Brain microvascular endothelial cell (primary cell): ENCODE measurements around the gene NIPAL1.
A peak's percentile ranks its signal among the peaks of the same experiment; 100 is the strongest.

Experiments
- DNase-seq: peaks from one replicate; pipeline ENCODE4 v3.0.0-alpha.2; 2020
- H3K27ac ChIP-seq: fragments of 250-450 bp; sonication (Bioruptor Pico); 2 replicates; pipeline ENCODE4 v1.5.1; 2020; ENCODE audit warnings: mild to moderate bottlenecking, moderate library complexity
- H3K27me3 ChIP-seq: fragments of 250-450 bp; sonication (Bioruptor Pico); replicated peaks from 2 replicates; pipeline ENCODE4 v1.5.1; 2020; ENCODE audit warnings: mild to moderate bottlenecking
- H3K36me3 ChIP-seq: fragments of 250-450 bp; sonication (Bioruptor Pico); replicated peaks from 2 replicates; pipeline ENCODE4 v1.5.1; 2020; ENCODE audit warnings: mild to moderate bottlenecking
- H3K4me3 ChIP-seq: 2 replicates; pipeline ENCODE4 v1.5.1; 2011; ENCODE audit warnings: low read depth, mild to moderate bottlenecking, control low read depth, low read length, moderate library complexity
- in situ Hi-C: cut with HindIII; loops from 2 replicates; pipeline ENCODE4 v1.10.0; 2017; ENCODE audit warnings: low sequenced_read_pairs, low pct_ligation_motif_present
- TF ChIP-seq, protein P1 (sequence below): IDR thresholded peaks from 2 replicates; pipeline ENCODE4 v1.5.1; 2011; ENCODE audit warnings: low read depth, mild to moderate bottlenecking, moderate library complexity, low read length, control low read depth, inconsistent platforms; ENCODE audit errors: missing control alignments

The NIPAL1 gene

DNA sequence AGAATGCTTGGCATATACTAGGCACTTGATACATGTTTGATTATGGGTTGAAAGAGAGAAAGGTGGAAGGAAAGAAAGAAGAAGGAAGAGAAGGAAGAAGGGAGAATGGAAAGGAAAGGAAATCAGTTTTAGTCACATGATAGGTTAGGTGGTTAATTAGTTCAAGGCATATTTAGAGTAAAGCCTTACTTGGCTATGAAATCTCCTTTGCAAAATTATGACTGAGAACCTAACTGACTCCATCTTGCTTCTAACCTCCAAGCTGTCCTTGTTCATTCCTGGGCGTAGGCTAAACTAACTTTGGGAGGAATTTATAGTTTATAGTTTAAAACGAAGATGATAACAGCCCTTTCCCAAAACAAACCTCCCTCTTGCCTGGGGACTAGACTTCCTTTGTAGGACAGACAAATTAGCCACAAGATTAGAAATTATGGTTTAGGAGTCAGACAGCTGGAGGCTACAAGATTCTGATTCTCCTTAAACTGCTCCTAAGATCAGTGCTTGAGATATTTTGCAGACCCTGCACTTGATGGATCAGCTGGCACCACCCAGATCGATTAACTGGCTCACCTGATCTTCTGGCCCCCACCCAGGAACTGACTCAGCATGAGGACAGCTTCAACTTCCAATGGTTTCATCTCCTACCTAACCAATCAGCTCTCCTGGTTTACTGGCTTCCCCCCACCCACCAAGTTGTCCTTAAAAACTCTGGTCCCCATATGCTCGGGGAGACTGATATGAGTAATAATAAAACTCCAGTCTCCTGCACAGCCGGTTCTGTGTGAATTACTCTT, 62.5 kb downstream of the NIPAL1 start:
- peak; percentile 59 for DNase-seq
- in situ Hi-C loops, result no loop called here
- Histone ChIP-seq H3K27me3 (no peaks in the 10 kb centered on the region), H3K27ac (peak overlapping the region; percentile 84), H3K36me3 (no peaks in the 10 kb centered on the region), H3K4me3 (no peak overlapping the region)
- TF ChIP-seq, protein P1, sequence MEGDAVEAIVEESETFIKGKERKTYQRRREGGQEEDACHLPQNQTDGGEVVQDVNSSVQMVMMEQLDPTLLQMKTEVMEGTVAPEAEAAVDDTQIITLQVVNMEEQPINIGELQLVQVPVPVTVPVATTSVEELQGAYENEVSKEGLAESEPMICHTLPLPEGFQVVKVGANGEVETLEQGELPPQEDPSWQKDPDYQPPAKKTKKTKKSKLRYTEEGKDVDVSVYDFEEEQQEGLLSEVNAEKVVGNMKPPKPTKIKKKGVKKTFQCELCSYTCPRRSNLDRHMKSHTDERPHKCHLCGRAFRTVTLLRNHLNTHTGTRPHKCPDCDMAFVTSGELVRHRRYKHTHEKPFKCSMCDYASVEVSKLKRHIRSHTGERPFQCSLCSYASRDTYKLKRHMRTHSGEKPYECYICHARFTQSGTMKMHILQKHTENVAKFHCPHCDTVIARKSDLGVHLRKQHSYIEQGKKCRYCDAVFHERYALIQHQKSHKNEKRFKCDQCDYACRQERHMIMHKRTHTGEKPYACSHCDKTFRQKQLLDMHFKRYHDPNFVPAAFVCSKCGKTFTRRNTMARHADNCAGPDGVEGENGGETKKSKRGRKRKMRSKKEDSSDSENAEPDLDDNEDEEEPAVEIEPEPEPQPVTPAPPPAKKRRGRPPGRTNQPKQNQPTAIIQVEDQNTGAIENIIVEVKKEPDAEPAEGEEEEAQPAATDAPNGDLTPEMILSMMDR, result no peak

DNA sequence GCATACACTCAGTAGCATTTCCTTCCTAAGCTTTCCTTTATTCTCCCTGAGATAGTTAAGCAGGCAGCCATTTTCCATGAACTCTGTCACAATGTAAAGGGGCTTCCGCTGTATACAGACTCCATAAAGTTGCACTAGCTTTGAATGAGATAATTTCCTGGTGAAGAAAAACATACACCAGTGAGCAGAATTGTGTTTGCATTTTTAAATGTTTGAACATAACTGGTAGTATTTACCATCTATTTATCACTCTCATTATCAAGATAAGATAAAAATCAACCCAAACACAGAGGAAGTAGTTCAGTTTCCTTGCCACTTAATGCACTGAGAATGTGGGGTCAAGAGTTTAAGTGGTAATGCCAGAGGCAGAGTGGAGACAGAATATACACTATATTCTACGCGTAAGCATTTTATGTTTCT, 63.4 kb downstream of the NIPAL1 start:
- DNase-seq, result peak; percentile 80
- H3K4me3 ChIP-seq, result no peak overlapping the region
- H3K27ac ChIP-seq, result peak overlapping the region; percentile 84
- H3K27me3 ChIP-seq, result no peaks in the 10 kb centered on the region
- H3K36me3 ChIP-seq, result no peaks in the 10 kb centered on the region
- in situ Hi-C loops, result no loop called here
- TF ChIP-seq, protein P1, result no peak

DNA sequence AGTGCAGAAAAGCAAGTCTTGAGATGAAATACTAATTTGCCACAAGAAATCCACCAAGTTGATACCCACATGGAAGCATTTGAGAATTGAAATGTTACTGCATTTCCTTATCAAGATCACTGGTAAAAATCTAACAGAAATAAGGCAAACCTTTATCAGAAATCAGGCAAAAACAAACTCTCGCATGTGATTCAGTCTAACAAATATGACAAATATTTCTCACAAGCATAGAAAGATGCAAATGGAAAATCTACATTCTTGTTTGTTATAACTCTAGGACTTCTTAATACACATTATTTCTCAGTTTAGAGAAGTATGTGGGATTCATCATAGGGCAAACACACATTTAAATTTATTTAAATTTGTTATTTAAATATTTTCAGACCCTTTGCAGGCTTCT, 64.6 kb downstream of the NIPAL1 start:
- DNase-seq, result no peak
- TF ChIP-seq, protein P1, result no peak
- Histone ChIP-seq H3K27ac (peak overlapping the region; percentile 84), H3K4me3 (no peak overlapping the region), H3K27me3 (no peaks in the 10 kb centered on the region), H3K36me3 (no peaks in the 10 kb centered on the region)
- in situ Hi-C loops, result no loop called here

DNA sequence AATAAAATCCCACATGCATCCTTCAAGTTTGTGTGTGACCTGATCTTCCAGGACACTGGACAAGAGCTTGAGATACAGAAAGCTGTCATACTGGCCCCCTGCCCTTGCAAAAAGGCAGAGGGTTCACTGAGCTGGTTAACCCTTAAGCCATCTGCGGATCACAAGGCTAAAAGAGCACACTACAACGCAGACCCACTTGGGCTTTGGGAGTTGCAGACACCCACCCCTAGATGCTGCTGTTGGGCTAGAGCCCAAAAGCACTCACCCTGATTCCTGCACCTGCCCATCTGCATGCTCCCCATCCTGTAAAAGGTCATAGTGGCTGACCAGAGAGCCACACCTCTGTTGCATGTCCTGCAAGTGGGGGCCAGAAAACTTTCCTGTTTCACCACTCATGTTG, 66.4 kb downstream of the NIPAL1 start:
- H3K27me3 ChIP-seq, result no peaks in the 10 kb centered on the region
- no peaks in the 10 kb centered on the region for H3K36me3 ChIP-seq
- DNase-seq, result no peak
- TF ChIP-seq, protein P1, result no peak
- no peak overlapping the region for H3K27ac ChIP-seq
- no peak overlapping the region for H3K4me3 ChIP-seq
- in situ Hi-C loops, result no loop called here

DNA sequence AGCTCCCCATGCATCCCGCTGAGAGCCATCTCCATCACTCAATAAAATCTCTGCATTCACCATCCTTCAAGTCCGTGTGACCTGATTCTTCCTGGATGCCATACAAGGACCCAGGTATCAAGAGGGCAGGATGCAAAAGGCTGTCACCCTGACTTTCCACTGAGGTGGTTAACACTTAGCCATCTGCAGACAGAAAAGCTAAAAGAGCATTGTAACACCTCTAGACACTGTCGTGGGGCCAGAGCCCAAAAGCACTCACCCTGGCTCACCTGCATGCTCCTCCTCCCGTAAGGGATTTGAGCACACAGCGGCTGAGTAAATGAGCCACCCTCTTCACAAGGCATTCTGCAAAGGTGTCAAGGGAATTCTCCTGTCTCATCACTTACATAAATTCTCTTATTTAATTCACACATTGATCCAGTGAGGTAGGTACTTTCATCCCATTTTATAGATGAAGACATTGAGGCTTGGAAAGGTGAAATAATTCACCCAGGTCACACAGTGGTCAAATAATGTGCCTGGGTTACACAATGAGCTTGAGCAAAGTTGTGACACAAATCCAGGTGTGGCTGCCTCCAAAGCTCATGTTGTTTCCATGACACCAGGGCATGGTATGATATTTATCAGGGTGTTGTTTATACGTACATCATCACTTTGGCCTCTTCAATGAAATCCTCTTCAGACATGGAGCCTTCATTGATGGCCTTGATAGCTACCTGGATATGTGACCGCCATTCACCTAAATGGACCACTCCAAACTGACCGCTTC, 69.4 kb downstream of the NIPAL1 start:
- Histone ChIP-seq H3K4me3 (no peak overlapping the region), H3K27ac (no peak overlapping the region), H3K36me3 (no peaks in the 10 kb centered on the region), H3K27me3 (no peaks in the 10 kb centered on the region)
- in situ Hi-C loops, result no loop called here
- no peak for DNase-seq
- TF ChIP-seq, protein P1, result no peak
